Calu3 (cell line): Measurements from ENCODE around the gene ARHGEF18. TPM values are rescaled to one million over a fixed set of nuclear protein-coding genes. Genes with fewer than 3 reads are reported as not detected.
A peak's percentile ranks its signal among the peaks of the same experiment; 100 is the strongest.

Experiments
- BruUV-seq: library from RNA; stranded (reverse); fragments of 400-500 nt; replicated peaks from 2 replicates; lab custom pipeline; 2021; lab: Mats Ljungman, UMichigan
- CTCF ChIA-PET: fragments of 300-600 bp; sonication (Branson Sonifier 250); formaldehyde crosslinking; loops from one replicate; lab custom pipeline; 2022; ENCODE audit warnings: antibody characterized with exemption; lab: Charles Lee
- DNase-seq: peaks from one replicate; pipeline ENCODE4 v3.0.0; 2022
- H3K27ac Mint-ChIP-seq: one replicate; pipeline ENCODE4 v1.8.0; 2022; ENCODE audit warnings: mixed read lengths; ENCODE audit not compliant: unreplicated experiment
- H3K27me3 Mint-ChIP-seq: one replicate; pipeline ENCODE4 v1.8.0; 2022; ENCODE audit warnings: mixed read lengths; ENCODE audit not compliant: unreplicated experiment
- H3K36me3 Mint-ChIP-seq: one replicate; pipeline ENCODE4 v1.8.0; 2022; ENCODE audit warnings: mild to moderate bottlenecking, moderate library complexity, mixed read lengths; ENCODE audit not compliant: insufficient read depth, unreplicated experiment
- H3K4me1 Mint-ChIP-seq: one replicate; pipeline ENCODE4 v1.8.0; 2022; ENCODE audit warnings: mild to moderate bottlenecking, low read depth, mixed read lengths; ENCODE audit not compliant: unreplicated experiment
- H3K4me3 Mint-ChIP-seq: one replicate; pipeline ENCODE4 v1.8.0; 2022; ENCODE audit warnings: mild to moderate bottlenecking, low read depth, moderate library complexity, mixed read lengths; ENCODE audit not compliant: unreplicated experiment
- H3K9me3 Mint-ChIP-seq: one replicate; pipeline ENCODE4 v1.8.0; 2022; ENCODE audit warnings: low read depth, mixed read lengths; ENCODE audit not compliant: unreplicated experiment
- intact Hi-C: fragments of 100-400 bp; cut with micrococcal nuclease; formaldehyde crosslinking; loops from one replicate; pipeline ENCODE4 v1.10.0; 2022; ENCODE audit not compliant: unreplicated experiment
- total RNA-seq: library from RNA; stranded (reverse); gene quantifications from 2 replicates; pipeline ENCODE4 v1.2.3, GENCODE V29; 2022
- TF ChIP-seq, protein P1 (sequence below): fragments of 200-600 bp; IDR thresholded peaks from one replicate; pipeline ENCODE4 v1.8.0; 2022; ENCODE audit warnings: antibody characterized with exemption; ENCODE audit not compliant: unreplicated experiment

Gene ARHGEF18
- total RNA-seq, 1 experiment from 2014 or later: 31.9 TPM

- Mint-ChIP-seq H3K9me3 (no peaks in the 10 kb centered on the region), H3K36me3 (no peaks in the 10 kb centered on the region), H3K27ac (no peak overlapping the region), H3K4me1 (no peaks in the 10 kb centered on the region), H3K4me3 (no peak overlapping the region), H3K27me3 (no peaks in the 10 kb centered on the region)
- CTCF ChIA-PET: no interaction called here
- TF ChIP-seq, protein P1, sequence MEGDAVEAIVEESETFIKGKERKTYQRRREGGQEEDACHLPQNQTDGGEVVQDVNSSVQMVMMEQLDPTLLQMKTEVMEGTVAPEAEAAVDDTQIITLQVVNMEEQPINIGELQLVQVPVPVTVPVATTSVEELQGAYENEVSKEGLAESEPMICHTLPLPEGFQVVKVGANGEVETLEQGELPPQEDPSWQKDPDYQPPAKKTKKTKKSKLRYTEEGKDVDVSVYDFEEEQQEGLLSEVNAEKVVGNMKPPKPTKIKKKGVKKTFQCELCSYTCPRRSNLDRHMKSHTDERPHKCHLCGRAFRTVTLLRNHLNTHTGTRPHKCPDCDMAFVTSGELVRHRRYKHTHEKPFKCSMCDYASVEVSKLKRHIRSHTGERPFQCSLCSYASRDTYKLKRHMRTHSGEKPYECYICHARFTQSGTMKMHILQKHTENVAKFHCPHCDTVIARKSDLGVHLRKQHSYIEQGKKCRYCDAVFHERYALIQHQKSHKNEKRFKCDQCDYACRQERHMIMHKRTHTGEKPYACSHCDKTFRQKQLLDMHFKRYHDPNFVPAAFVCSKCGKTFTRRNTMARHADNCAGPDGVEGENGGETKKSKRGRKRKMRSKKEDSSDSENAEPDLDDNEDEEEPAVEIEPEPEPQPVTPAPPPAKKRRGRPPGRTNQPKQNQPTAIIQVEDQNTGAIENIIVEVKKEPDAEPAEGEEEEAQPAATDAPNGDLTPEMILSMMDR: no peak
- BruUV-seq: no TSS peak
- intact Hi-C loops: no loop called here
- no peak for DNase-seq
Observed at GRCh38 chr19:7377196-7377595, 28.5 kb downstream of the ARHGEF18 start.

- TF ChIP-seq, protein P1: no peak
- peak overlapping the region; percentile 23 for H3K27ac Mint-ChIP-seq
- H3K36me3 Mint-ChIP-seq: no peaks in the 10 kb centered on the region
- H3K9me3 Mint-ChIP-seq: no peaks in the 10 kb centered on the region
- H3K27me3 Mint-ChIP-seq: no peaks in the 10 kb centered on the region
- no peaks in the 10 kb centered on the region for H3K4me1 Mint-ChIP-seq
- intact Hi-C loops: loop anchor here (2.0 kb wide), 1 partner anchor 26 kb away; no protein-coding TSS in a partner anchor
- no TSS peak for BruUV-seq
- H3K4me3 Mint-ChIP-seq: no peak overlapping the region
- no peak for DNase-seq
- CTCF ChIA-PET: no interaction called here
Observed at GRCh38 chr19:7381073-7381390, 32.3 kb downstream of the ARHGEF18 start.

DNA sequence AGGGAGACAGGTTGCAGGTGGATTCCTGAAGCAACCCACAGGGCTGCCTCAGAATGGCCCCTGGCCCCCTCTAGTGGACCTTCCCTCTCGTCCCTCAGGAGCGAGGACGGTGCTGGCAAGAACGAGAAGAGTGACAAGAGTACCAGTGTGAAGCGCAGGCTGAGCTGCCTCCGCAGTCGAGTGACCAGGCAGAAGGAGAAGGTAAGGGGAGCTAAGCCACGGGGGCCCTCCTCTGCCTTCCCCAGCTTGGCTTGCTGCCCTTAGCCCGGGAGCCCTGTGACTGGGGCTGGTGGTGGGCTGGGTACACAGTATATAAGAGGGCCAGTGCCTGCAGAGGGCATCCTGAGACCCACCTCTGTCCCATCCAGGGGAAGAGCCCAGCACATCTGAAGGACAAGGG is 34.0 kb downstream of the ARHGEF18 start:
- Mint-ChIP-seq H3K27me3 (no peaks in the 10 kb centered on the region), H3K4me3 (no peak overlapping the region), H3K4me1 (no peaks in the 10 kb centered on the region), H3K9me3 (no peaks in the 10 kb centered on the region), H3K36me3 (no peaks in the 10 kb centered on the region), H3K27ac (no peak overlapping the region)
- CTCF ChIA-PET: no interaction called here
- TF ChIP-seq, protein P1: no peak
- DNase-seq: no peak
- BruUV-seq: no TSS peak
- intact Hi-C loops: no loop called here

- BruUV-seq: no TSS peak
- TF ChIP-seq, protein P1: no peak
Observed at GRCh38 chr19:7383284-7383683, 34.5 kb downstream of the ARHGEF18 start.

More at GRCh38 chr19:7383284-7383683, 34.5 kb downstream of the ARHGEF18 start:
- intact Hi-C loops: no loop called here
- DNase-seq: no peak
- H3K9me3 Mint-ChIP-seq: no peaks in the 10 kb centered on the region
- H3K27ac Mint-ChIP-seq: no peak overlapping the region
- no peaks in the 10 kb centered on the region for H3K27me3 Mint-ChIP-seq
- H3K4me3 Mint-ChIP-seq: no peak overlapping the region
- CTCF ChIA-PET: no interaction called here
- H3K4me1 Mint-ChIP-seq: no peaks in the 10 kb centered on the region
- H3K36me3 Mint-ChIP-seq: no peaks in the 10 kb centered on the region
